ENCODE results near the gene RCCD1. TPM values are rescaled to one million over a fixed set of nuclear protein-coding genes. Genes with fewer than 3 reads are reported as not detected.
A peak's percentile ranks its signal among the peaks of the same experiment; 100 is the strongest.

Gene RCCD1
- total and polyA plus RNA-seq, 2 of the 8 experiments (the other 6 are each of a cell fraction or from before 2014, with no cell fraction given): 9.9 to 18.8 TPM

DNA sequence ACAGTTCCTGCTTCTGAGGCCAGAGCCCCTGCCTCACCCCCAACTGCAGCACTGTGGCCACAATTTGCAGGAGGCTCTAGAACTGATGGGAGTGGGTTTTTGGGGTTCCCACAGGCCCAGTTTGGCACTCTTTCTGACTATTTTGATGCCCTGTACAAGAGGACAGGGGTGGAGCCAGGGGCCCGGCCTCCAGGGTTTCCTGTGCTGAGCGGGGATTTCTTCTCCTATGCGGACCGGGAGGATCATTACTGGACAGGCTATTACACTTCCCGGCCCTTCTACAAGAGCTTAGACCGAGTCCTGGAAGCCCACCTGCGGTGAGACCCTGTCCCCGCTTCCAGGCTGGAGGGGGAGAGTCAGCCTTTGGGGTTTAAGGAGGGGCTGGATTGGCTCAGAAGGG is 44.7 kb upstream of the RCCD1 start:
- FAIRE-seq: no peak
- Histone ChIP-seq H3K36me3 (ENCODE audit: control insufficient read depth in 2 of 4, insufficient read depth in 4 of 4, low read length in 3 of 4) (no peaks in the 10 kb centered on the region; a peak in 3 of 8 replicates), H3K9me3 (ENCODE audit: insufficient read depth in 2 of 2, low read depth in 1 of 2, low read length in 1 of 2) (no peaks in the 10 kb centered on the region), H3K23ac (ENCODE audit: insufficient read length) (no peak overlapping the region), H4K5ac (ENCODE audit: insufficient read length, low read depth, low read length) (no peak overlapping the region), H2BK12ac (ENCODE audit: low read depth, low read length) (no peak overlapping the region), H2BK20ac (ENCODE audit: low read length) (no peak overlapping the region), H3K4me2 (ENCODE audit: insufficient read depth in 1 of 2, low read depth in 2 of 2, low read length in 2 of 2) (no peak overlapping the region), H4K20me1 (replicated peaks in 1 of 2; ENCODE audit: control insufficient read depth in 1 of 2, insufficient read depth in 2 of 2, low read length in 2 of 2) (peaks cover 0 to 8% of the 10 kb centered on the region in 2 experiments), H2BK5ac (ENCODE audit: low read depth, low read length) (no peak overlapping the region), H3K79me1 (ENCODE audit: low read depth, low read length) (no peaks in the 10 kb centered on the region), H3K79me2 (ENCODE audit: control insufficient read depth in 1 of 2, insufficient read depth in 2 of 2, low read length in 2 of 2) (no peaks in the 10 kb centered on the region), H3K4me1 (replicated peaks in 1 of 4; ENCODE audit: control insufficient read depth in 3 of 4, insufficient read depth in 4 of 4, low read length in 3 of 4) (no peaks in the 10 kb centered on the region), H3K27ac (ENCODE audit: low read depth, low read length) (no peak overlapping the region), H3K4ac (replicated peaks; ENCODE audit: insufficient read length, low read depth, low read length) (no peak overlapping the region), H3K27me3 (replicated peaks in 1 of 4; ENCODE audit: control insufficient read depth in 3 of 4, extremely low read depth in 1 of 4, insufficient read depth in 3 of 4, low read length in 3 of 4) (peaks cover 0 to under 1% (median under 1%) of the 10 kb centered on the region in 4 experiments; a peak in 2 of 7 replicates), H3K9ac (replicated peaks in 1 of 4; ENCODE audit: extremely low read depth in 1 of 4, low read depth in 3 of 4, low read length in 3 of 4) (no peak overlapping the region), H4K8ac (ENCODE audit: extremely low read depth, insufficient read depth, low read length) (peak overlapping the region; percentile 25; the same call in 1 of the 2 replicates), H3K14ac (ENCODE audit: insufficient read length) (no peak overlapping the region), H3K56ac (replicated peaks; ENCODE audit: insufficient read length, low read depth, low read length) (no peak overlapping the region), H2AK5ac (ENCODE audit: low read depth, low read length) (no peak overlapping the region), H4K91ac (replicated peaks; ENCODE audit: insufficient read length, low read length) (no peak overlapping the region), H2AFZ (ENCODE audit: low read length) (no peak overlapping the region), H2BK15ac (ENCODE audit: low read length) (no peak overlapping the region), H3K23me2 (ENCODE audit: low read depth, low read length) (no peaks in the 10 kb centered on the region), H3K18ac (ENCODE audit: extremely low read depth, low read length) (no peak overlapping the region), H2BK120ac (replicated peaks; ENCODE audit: low read depth, low read length) (no peak overlapping the region), H3K4me3 (ENCODE audit: extremely low read depth in 1 of 4, insufficient read depth in 2 of 4, low read depth in 3 of 4, low read length in 4 of 4) (no peak overlapping the region)
- TF ChIP-seq YY1 (IDR thresholded peaks at IDR 0.05; ENCODE audit: low read depth, low read length): no peak
- no peak for TF ChIP-seq NRF1 (IDR thresholded peaks at IDR 0.05; ENCODE audit: low read depth, low read length)
- no peak for TF ChIP-seq RXRA (IDR thresholded peaks at IDR 0.05; ENCODE audit: insufficient read depth, low read depth, low read length)
- no peak for TF ChIP-seq CHD2 (IDR thresholded peaks at IDR 0.05; ENCODE audit: low read length)
- no peak for TF ChIP-seq JUND (IDR thresholded peaks at IDR 0.05; ENCODE audit: low read length)
- TF ChIP-seq HDAC6 (IDR thresholded peaks at IDR 0.05; ENCODE audit: low read depth, low read length): no peak
- TF ChIP-seq SIX5 (IDR thresholded peaks at IDR 0.05; ENCODE audit: low read depth, low read length): no peak
- TF ChIP-seq TBP (IDR thresholded peaks at IDR 0.05; ENCODE audit: low read depth, low read length): no peak
- TF ChIP-seq RAD21 (IDR thresholded peaks at IDR 0.05 in 1 of 2, conservative IDR thresholded peaks at IDR 0.05 in 1 of 2; ENCODE audit: low read depth in 2 of 2, low read length in 2 of 2): no peak
- ChIA-PET CTCF (ENCODE audit: partially characterized antibody) (interaction anchor here (0.8 to 11.2 kb wide), 6 partner anchors 13 to 80 kb away, joined by 3 to 187 read pairs (median 3); partner anchors contain the start of genes HDDC3 and UNC45A), POLR2A (ENCODE audit: partially characterized antibody) (interaction anchor here (1.0 kb wide), 1 partner anchor 193 kb away, joined by 3 read pairs; the partner anchor contains the start of gene BLM)
- 89% methylated on average over 8 of the region's 8 CpGs; no CpG with 5 or more reads in 1 of the 2 experiments for WGBS, 2 experiments (ENCODE audit: extremely low coverage in 1 of 2, insufficient coverage in 1 of 2, insufficient read length in 1 of 2, insufficient replicate concordance in 2 of 2, low coverage in 1 of 2, low lambda C conversion rate in 2 of 2, missing lambda C conversion rate in 1 of 2)
- no peak for DNase-seq (ENCODE audit: low read depth in 1 of 2, low spot score in 2 of 2)

Data from H1 (cell line).